Fibroblast of villous mesenchyme (primary cell): ENCODE measurements around the gene TOP2A. TPM values are rescaled to one million over a fixed set of nuclear protein-coding genes. Genes with fewer than 3 reads are reported as not detected.
A peak's percentile ranks its signal among the peaks of the same experiment; 100 is the strongest.

ENCODE experiments used
- DNase-seq: peaks from one replicate; pipeline ENCODE4 v3.0.0-alpha.2; 2010; ENCODE audit warnings: low read depth
- H3K4me3 ChIP-seq: 2 replicates; pipeline ENCODE4 v1.5.1; 2011; ENCODE audit warnings: low read depth, mild to moderate bottlenecking, low read length
- total RNA-seq: library from RNA; depleted of rRNA; stranded (reverse); fragments of >200 nt; gene quantifications from 2 replicates; pipeline ENCODE4 v1.2.3, GENCODE V29; 2012
- TF ChIP-seq, protein P1 (sequence below): IDR thresholded peaks from 2 replicates; pipeline ENCODE4 v1.5.1; 2012; ENCODE audit warnings: low read depth, mild to moderate bottlenecking, low read length; ENCODE audit not compliant: insufficient read depth

TOP2A gene
- total RNA-seq, 1 donor = 105 TPM

- TF ChIP-seq, protein P1, sequence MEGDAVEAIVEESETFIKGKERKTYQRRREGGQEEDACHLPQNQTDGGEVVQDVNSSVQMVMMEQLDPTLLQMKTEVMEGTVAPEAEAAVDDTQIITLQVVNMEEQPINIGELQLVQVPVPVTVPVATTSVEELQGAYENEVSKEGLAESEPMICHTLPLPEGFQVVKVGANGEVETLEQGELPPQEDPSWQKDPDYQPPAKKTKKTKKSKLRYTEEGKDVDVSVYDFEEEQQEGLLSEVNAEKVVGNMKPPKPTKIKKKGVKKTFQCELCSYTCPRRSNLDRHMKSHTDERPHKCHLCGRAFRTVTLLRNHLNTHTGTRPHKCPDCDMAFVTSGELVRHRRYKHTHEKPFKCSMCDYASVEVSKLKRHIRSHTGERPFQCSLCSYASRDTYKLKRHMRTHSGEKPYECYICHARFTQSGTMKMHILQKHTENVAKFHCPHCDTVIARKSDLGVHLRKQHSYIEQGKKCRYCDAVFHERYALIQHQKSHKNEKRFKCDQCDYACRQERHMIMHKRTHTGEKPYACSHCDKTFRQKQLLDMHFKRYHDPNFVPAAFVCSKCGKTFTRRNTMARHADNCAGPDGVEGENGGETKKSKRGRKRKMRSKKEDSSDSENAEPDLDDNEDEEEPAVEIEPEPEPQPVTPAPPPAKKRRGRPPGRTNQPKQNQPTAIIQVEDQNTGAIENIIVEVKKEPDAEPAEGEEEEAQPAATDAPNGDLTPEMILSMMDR = no peak
- no peak for DNase-seq
- no peak overlapping the region for H3K4me3 ChIP-seq
Observed at GRCh38 chr17:40427002-40427491, 9.4 kb upstream of the TOP2A start.

DNA sequence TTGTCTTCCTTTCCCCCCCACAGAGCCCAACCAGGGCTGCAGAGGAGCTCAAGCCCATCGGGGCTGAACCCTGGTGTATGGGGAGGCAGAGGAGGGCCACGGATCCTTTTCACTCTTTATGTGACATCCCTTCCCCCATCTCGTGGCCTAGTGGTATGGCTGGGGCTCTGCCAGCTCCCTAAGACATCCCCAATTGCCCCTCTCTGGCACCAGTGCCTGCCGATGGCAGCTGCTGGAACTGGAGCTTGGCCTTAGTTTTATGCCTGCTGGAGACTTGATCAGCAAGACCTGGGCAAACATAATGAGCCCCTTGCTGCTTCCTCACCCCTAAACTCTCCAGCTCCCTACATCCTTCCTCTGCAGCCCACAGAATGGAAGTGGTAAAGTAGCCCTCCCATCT is 8.0 kb upstream of the TOP2A start:
- DNase-seq = no peak
- H3K4me3 ChIP-seq = no peak overlapping the region
- TF ChIP-seq, protein P1 = no peak

DNA sequence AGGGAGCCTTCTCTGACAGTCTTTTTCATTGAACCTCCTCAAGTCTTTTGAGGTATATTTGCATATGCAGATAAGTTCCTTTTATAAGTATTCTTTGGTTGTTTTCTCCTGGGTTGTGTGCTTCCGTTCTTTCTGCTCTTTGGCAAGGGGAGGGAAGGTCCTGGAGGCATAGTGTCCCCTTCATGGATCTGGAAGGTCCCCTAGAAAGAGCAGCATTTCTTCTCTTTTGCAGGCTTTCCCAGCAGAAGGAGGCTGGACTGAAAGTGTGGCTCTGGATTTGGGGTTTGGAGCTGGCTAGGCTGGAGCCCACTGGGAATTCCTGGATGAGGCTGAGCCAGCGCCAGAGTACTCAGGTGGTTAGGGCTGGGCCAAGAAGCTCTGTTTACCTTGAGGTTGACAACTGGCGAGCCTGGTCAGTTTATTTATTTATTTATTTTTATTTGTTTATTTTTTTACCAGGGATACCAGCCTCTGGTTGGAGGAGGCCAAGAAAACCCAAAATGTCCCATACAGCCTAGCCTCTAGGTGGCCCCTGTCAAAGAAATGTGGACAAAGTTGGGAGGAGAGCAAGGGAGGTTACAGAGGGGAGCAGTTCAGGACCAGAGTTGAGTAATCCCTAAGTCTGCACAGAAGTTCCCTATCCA is 5.4 kb upstream of the TOP2A start:
- DNase-seq = no peak
- TF ChIP-seq, protein P1 = peak; percentile 18

DNA sequence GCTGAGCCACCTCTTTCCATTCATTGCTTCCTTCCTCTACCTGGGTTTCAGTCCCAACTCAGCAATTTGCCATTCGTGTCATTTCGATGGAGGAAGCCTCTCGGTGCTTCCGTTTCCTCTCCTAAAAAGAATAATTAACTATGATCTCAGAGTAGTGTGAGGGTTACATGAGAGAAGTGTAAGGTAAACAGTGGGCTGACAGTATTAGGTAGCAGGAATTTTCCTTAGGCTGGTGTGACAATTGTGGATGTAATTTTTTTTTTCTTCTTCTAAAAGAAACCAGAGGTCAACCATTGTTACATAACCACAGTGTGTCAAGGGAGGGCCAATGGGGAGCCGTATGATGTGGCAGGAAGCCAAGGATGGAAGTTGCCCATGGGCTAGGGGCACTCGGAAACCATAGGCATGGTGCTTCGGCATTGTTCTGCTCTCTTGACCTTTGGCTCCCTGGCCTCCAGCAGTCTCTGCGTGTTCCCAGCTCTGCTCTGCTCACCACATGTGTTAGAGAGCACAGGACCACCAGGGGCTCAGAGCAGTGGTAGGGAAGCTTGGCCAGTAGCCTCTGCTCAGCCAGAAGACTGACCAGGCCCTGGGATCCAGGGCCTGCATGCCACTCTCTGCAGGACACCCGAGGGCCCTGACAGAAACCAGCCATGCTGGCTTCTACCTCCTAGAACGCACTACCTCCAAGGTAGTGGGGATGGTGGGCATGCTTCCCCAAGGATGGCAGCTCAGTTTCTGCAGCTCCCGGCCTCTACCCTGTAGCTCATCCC is 2.0 kb upstream of the TOP2A start:
- TF ChIP-seq, protein P1 = no peak
- no peak for DNase-seq

More for the DNA sequence above, 5.4 kb upstream of the TOP2A start:
- H3K4me3 ChIP-seq = no peak overlapping the region

DNA sequence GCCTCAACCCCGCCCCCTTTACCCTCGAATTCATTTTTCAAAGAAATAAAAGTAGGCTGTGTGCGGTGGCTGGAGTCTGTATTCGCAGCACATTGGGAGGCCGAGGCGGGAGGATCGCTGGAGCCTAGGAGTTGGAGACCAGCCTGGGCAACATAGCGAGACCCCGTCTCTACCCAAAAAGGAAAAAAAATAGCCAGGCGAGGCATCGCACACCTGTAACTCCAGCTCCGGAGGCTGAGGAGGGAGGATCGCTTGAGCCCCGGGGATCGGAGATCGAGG is 671 bp upstream of the TOP2A start:
- H3K4me3 ChIP-seq = peak overlapping the region; percentile 81
- DNase-seq = no peak
- TF ChIP-seq, protein P1 = no peak

More for the DNA sequence above, 2.0 kb upstream of the TOP2A start:
- no peak overlapping the region for H3K4me3 ChIP-seq

- DNase-seq = peak; percentile 23
- TF ChIP-seq, protein P1 = no peak
- peak overlapping the region; percentile 81 for H3K4me3 ChIP-seq
Observed at GRCh38 chr17:40417258-40417608, 463 bp downstream of the TOP2A start.
